Measurements from ENCODE around the gene PARVG. TPM values are rescaled to one million over a fixed set of nuclear protein-coding genes. Genes with fewer than 3 reads are reported as not detected.

PARVG gene
- total RNA-seq, 2 donors from 2014 or later = 6.0 to 9.5 TPM

GRCh38 chr22:44151676-44152075 is 29.0 kb upstream of the PARVG start:
- ATAC-seq (peak in 1 of 2 donors; percentile 49), DNase-seq (no peak)
- intact Hi-C loops (cut with DNase I) = no loop called here

DNA sequence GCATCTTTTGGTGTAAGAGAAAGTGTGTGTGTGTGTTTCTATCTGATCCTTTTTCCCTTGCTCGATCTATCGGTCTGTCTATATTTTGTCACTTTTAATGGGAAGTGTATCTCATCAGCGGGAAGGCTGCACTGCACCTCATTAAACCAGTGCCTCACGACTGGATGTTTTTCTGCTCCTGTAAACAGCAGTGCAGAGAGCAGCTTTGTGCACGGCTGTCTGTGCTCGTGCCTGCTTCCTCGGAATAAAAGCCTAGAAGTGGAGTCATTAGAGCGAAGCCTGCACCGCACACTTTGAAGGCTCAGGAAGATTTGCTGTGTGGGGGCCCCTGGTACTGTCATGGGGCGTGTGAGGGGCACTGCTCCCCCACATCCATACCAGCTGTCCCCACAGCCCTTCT is 27.0 kb upstream of the PARVG start:
- no peak for DNase-seq
- ATAC-seq = no peak
- intact Hi-C loops (cut with DNase I) = no loop called here

DNA sequence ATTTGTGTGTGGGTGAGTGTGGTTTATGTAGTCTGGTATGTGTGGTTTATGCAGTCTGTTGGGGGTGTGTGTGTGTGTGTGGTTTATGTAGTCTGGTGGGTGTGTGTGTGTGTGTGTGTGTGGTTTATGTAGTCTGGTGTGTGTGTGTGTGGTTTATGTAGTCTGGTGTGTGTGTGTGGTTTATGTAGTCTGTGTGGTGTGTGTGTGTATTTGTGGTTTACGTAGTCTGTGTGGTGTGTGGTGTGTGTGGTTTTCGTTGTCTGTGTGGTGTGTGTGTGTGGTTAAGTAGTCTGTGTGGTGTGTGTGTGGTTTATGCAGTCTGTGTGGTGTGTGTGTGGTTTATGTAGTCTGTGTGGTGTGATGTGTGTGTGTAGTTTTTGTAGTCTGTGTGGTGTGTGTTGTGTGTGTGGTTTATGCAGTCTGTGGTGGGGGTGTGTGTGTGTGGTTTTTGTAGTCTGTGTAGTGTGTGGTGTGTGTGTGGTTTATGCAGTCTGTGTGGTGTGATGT is 26.2 kb upstream of the PARVG start:
- ATAC-seq = no peak
- DNase-seq = no peak
- intact Hi-C loops (cut with DNase I) = no loop called here

- intact Hi-C loops (cut with DNase I) = no loop called here
- no peak for ATAC-seq
- no peak for DNase-seq
Observed at GRCh38 chr22:44155115-44155514, 25.6 kb upstream of the PARVG start.

DNA sequence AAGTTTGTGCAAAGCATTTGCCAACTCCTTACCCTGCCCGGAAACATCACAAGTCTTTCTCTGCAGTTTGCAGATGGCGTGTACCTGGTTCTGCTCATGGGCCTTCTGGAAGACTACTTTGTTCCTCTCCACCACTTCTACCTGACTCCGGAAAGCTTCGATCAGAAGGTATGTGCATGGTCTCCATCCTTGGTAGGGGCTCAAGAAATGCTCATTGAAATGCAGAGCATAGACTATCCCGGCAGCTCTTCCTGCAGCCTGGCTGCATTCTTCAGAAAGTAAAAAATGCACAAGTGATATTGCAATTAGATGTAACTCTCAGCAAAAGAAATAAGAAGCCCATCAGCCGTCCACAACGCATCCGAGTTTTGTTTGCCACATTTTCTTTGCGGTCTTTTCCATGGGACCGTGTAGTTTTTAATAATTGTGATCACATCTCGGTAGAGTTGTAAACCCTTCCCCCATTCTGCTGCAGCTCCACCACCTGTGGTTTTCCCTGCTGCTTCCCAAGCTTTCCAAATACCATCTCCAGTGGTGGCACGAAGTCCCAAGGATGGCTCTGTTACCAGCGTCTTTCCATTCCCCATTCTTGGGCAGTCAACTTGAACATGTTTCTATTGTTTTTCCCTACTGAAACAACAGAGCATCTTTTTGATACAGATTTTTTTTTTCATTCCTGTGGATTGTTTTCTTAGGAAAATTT is 22.7 kb upstream of the PARVG start:
- DNase-seq = no peak
- intact Hi-C loops (cut with DNase I) = no loop called here
- ATAC-seq = no peak

DNA sequence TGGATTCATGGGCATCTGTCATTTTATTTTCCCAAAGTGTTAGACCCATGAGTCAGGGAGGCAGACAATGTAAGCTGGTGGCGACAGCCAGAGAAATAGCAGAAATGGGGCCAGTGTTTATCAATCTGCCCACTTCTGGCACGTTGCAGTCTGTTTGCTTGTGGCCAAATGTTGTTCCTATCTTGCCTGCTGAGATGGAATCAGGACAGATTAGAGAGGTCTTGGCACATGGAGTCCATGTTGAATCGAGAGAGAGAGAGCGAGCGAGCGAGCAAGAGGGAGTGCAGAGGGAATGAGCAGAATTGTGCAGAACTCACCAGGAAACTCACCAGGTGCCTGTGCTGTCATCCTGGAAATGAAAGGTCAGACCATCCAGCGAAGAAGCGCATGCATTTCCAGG is 21.9 kb upstream of the PARVG start:
- ATAC-seq = peak in 1 of 2 donors; percentile 39
- intact Hi-C loops (cut with DNase I) = no loop called here
- no peak for DNase-seq

DNA sequence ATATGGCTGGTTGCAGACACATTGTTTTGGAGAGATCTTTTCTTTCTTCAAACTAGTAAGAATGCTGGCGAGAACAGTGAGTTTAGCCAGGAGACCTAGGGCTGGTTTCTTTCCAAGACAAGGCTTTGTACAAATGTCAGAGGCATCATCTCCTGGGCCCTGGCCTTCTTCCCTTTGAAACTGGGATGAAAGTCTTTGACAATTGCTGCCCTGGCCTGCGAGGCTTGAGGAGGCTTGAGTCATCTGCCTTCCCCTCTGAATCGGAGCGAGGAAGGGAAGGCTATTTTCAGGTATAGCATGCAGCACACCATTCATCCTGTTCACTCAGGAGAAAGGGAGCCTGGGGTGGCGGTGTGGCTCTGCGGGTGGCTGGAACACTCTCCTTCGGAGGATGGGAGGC is 21.5 kb upstream of the PARVG start:
- intact Hi-C loops (cut with DNase I) = no loop called here
- ATAC-seq (no peak), DNase-seq (no peak)

DNA sequence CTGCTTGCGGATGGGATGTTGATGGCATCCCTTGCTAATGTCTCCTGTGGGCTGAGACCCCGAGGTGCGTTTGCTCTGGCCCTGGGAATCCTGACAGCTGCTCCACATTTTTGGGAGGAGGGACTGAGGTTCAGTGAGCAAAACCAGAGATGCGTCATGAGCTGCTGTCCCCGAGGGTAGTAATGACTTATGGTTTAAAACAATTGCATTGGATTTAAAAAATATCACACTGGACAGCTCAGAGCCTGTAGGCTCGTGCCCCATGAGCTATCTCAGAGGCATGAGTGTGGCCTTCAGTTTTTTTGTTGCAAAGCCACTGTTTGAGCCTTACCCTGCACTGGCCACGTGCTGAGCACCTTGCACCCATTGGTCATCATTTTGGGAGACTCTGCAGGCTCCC is 20.9 kb upstream of the PARVG start:
- intact Hi-C loops (cut with DNase I) = no loop called here
- no peak for DNase-seq
- no peak for ATAC-seq

DNA sequence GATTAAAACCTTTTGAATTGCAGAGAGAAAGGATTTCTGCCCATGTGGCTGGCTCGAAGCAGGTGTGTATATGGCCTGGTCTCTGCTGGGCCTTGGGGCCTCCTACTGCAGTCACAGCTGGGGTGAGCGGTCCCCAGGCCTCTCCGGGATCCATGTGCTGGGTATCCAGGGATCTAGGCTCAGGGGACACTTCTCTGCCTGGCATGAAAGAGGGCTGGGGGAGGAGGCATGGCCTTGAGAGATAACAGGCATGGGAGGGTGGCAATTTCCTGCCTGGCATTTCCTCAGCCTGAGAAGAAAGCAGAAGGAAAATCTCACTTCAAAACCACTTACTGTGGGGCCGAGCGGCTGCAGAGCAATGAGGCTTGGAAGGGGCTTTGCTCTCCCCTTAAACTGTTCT is 20.3 kb upstream of the PARVG start:
- ATAC-seq (no peak), DNase-seq (no peak)
- intact Hi-C loops (cut with DNase I) = no loop called here

DNA sequence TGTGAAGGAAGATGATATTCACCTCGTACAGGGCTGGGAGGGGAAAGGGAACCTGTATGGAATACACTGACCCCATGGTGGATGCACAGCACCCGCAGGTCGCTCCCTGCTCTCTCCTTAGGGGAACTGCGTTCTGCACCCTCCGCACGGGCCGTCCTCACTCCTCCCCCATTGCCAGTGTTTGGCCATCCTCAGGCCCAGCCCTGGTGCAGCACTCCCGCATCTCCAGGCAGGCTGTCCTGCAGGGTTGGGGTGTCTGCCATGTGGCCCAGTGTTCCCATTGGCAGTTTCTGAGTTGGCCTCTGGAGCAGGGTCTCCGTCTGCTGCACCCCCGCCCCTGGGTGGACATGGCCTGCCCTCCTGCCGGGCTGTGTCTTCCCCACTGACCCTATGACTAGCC is 19.1 kb upstream of the PARVG start:
- ATAC-seq = no peak
- intact Hi-C loops (cut with DNase I) = no loop called here
- DNase-seq = no peak

GRCh38 chr22:44162960-44163359 is 17.8 kb upstream of the PARVG start:
- DNase-seq (no peak), ATAC-seq (no peak)
- intact Hi-C loops (cut with DNase I) = no loop called here

- DNase-seq (no peak), ATAC-seq (no peak)
- intact Hi-C loops (cut with DNase I) = no loop called here
Observed at GRCh38 chr22:44163536-44163935, 17.2 kb upstream of the PARVG start.

GRCh38 chr22:44164031-44164430 is 16.7 kb upstream of the PARVG start:
- no peak for ATAC-seq
- intact Hi-C loops (cut with DNase I) = no loop called here
- no peak for DNase-seq

DNA sequence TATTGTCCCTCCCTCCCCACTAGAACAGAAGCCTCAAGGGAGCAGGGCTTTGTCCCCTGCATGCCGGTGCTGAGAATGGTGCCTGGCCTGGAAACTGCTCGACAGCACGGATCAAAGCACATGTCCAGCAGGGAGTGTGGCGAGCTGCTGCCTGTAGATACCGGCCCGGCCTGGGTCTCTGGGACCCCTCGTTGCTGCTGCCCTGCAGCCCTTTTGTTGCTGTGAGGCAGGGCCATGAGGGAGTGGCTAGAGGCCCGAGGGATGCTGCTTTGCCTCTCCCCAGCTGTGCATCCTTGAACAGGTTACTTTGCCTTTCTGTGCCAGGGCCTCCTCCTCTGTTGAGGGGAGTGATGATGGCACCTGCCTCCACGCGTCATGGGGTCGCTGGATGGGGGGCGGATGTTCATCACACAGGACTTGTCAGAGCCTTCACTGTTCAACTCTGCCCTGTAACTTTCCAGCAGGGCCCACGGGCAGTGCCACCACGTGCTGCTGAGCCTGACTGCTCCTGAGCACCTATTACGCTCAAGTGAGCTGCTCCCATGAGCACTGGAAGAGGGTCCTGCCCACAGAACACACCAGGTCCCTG is 15.3 kb upstream of the PARVG start:
- intact Hi-C loops (cut with DNase I) = no loop called here
- no peak for ATAC-seq
- DNase-seq = no peak

GRCh38 chr22:44166498-44167276 is 14.0 kb upstream of the PARVG start:
- ATAC-seq (peak in 1 of 2 donors; percentile 67), DNase-seq (no peak)
- intact Hi-C loops (cut with DNase I) = no loop called here

- ATAC-seq (no peak), DNase-seq (no peak)
- intact Hi-C loops (cut with DNase I) = no loop called here
Observed at GRCh38 chr22:44167501-44167900, 13.2 kb upstream of the PARVG start.

GRCh38 chr22:44168206-44168605 is 12.5 kb upstream of the PARVG start:
- ATAC-seq (no peak), DNase-seq (no peak)
- intact Hi-C loops (cut with DNase I) = no loop called here

DNA sequence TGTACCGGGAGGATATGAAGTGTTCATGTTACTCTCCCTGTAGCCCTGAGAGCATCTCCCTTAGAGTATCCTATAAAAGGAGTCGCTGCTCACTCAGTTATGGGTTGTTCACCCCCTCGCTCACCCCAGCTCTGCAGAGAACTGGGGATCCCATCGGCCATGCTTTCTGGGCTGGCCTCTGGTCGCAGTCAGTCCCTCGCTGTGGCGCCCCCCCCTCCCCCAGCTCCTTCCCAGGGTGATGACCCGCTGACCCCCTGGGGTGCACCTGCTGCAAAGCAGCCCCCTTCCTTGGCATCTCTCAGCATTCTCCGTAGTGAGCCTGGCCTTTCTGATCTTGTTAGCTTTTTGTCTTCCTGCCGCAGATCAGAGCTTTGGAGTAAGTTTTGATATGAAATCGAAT is 10.3 kb upstream of the PARVG start:
- intact Hi-C loops (cut with DNase I) = no loop called here
- ATAC-seq (no peak), DNase-seq (no peak)

DNA sequence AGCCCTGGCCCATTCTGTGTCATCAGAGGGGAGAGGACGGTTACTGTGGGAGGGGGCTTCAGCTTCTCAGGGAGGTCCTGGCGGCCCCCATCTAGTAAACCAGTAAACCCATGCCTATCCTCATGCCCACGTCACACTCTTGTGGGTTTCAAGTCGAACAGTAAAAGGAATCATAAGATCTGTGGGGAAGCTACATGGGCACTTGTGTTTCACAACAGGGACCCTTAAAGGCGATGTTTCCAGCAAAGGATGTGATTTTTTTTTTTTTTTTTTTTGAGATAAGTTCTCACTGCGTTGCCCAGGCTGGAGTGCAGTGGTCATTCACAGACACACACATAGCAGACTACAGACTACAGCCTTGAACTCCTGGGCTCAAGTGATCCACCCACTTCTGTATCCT is 9.2 kb upstream of the PARVG start:
- intact Hi-C loops (cut with DNase I) = no loop called here
- ATAC-seq = no peak
- no peak for DNase-seq

DNA sequence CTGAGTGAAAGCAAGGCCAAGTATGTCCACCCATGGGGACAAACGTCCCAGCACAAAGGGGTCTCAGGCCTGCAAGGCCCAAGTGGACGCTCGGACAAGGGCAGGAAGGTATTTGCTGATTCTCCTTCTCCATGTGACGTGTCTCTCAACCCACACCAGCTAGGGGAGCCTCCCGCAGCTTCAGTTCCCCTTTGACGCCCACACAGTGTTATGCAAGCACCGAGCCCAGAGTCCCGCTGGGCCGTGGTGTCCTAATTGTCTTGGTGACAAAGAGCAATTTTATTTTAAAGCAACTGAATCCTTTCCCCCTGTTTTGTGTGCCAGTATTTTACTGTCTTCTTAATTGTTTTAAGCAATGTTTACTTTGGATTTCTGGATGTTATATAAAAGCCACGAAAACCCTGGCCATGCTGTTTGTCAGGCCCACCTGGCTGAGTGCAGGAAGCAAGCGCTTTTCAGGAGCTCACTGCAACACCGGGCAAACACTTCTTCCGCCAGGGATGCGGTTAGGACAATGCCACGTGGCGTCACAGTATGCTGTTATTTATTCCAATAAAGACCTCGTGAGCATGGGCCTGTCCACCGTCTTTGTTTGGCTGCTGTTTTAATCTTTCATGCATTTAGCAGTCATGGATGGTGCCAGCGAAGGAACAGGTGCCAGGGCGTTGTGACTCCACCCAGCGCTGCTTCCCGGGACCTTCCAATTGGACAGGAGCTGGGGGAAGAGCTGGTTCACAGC is 8.2 kb upstream of the PARVG start:
- DNase-seq (peak; percentile 68), ATAC-seq (peak; percentile 73 to 77)
- intact Hi-C loops (cut with DNase I) = no loop called here
